Measurements from ENCODE around the gene IFI30.

IFI30 gene

DNA sequence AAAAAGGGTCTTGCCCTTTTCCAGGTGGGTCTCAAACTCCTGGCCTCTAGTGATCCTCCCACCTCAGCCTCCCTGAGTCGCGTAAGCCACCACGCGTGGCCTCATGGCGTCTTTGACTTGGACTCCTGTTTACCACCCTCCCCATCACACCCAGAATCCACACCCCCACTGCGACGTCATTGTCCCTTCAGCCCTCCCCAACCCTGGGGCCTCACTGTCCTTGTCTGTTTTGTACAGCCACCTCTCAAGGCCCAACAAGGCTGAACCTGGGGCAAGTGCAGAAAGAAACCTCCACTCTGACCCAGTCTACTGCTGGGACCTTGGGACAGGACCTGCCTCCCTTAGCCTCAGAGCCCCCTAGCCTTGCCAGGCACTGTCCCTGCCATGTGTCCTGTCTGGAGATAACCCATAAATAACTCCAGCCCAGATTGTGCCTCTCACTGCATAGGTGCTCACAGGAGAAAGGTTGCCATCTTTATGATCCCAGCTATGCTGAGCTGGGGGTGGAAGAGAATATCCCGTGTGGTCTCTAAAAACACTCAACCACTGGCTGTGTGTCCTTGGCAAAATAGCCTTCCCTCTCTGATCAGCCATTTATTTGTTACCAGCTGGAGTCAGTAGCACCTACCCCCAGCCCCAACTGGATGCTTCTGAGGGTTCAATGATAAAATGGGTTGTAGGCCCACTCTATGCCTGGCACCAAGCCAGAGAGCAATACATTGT is 1.8 kb upstream of the IFI30 start:
- DNase-seq: no peak

GRCh38 chr19:18172331-18173053 is 1.1 kb upstream of the IFI30 start:
- DNase-seq: no peak

DNA sequence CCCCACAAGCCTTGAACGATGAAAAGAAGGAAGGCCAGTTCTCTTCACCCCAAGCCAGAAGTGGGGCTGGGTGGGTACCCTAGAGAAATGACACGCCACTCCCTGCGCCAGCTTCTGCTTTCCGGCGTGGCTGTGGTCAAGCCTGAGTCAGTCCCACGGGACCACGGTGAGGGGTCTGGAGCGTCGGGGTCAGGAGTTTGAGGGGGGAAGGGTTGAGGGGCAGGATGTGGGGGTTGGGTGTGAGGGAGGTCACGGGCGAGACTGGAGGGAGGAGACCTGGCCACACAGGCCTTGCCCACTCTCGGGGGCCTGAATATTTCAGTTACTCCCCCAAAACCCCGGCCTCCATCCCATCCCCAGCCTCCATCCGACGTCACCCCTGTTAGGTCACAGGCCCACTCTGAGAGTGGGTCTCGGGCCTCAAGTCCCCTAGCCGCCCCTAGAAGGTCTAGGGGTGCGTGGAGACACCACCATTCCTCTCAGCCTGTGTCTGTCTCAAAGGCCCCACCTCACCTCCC is 500 bp upstream of the IFI30 start:
- DNase-seq: no peak

- no peak for DNase-seq
These were observed 1.4 kb downstream of the IFI30 start for GRCh38 chr19:18174983-18175382.

DNA sequence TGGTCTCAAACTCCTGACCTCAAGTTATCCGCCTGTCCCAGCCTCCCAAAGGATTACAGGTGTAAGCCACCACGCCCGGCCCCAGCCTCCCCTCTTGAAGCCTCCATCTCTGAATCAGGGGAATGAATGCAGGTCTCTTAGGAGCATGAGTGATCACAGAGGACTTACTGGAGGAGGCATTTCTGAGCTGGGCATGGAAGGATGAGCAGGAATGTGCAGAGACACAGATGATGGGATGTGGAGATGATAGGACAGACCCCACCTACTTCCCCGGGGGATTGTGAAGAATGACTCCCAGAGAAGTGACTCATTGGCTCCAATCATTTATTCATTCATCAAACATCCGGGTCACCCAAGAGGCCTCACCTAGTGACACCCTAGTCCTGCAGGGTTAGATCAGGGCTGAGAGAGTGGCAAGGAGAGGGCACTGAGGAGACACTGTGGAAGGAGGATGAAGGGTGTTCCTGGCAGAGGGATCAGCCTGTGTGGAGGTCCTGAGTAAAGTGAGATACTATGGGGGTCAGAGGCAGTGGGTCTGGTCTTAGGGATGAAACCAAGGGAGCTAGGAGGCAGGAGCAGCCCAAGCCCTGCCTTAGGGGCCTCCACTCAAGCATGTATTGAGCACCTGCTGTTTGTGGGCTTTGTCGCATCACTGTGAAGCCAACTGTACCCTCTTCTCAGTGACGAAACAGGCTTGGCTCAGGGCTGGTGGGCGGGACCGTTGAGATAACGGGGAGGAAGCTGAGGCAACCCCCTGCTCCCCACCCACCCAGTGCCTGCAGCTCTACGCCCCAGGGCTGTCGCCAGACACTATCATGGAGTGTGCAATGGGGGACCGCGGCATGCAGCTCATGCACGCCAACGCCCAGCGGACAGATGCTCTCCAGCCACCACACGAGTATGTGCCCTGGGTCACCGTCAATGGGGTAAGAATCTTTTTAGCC is 3.0 kb downstream of the IFI30 start:
- DNase-seq: no peak

GRCh38 chr19:18179957-18180356 is 6.3 kb downstream of the IFI30 start:
- no peak for DNase-seq

DNA sequence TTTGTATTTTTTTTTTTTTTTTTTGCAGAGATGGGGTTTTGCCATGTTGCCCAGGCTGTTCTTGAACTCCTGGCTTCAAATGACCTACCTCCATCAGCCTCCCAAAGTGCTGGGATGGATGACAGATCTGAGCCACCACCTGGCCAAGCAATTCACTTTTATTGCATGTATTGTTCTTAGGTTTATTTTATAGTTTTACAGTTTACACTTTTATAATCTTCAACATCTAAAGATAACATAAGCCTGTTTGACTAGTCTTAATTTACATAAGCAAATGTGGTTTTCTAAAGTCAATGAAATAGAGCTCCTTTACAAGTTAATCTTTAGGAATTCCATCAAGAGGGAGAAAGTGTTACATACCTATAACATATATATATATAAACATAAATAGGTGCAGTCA is 9.9 kb downstream of the IFI30 start:
- no peak for DNase-seq

DNA sequence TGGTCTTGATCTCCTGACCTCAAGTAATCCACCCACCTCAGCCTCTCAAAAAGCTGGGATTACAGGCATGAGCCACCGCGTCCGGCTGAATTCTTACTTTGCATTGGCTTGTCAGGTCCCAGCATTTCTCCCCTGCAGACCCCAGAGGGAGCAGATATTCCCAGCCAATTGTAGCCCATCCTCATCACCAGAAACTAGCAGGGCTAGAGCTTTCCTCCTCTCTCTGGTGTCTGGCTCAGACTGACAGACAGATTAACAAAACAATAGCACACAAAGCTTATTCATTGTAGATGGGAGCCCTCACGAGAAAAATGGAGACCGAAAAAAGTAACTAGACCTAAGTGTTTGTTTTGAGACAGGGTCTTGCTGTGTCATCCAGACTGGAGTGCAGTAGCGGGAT is 11.9 kb downstream of the IFI30 start:
- no peak for DNase-seq

GRCh38 chr19:18190278-18190677 is 16.7 kb downstream of the IFI30 start:
- DNase-seq: no peak

DNA sequence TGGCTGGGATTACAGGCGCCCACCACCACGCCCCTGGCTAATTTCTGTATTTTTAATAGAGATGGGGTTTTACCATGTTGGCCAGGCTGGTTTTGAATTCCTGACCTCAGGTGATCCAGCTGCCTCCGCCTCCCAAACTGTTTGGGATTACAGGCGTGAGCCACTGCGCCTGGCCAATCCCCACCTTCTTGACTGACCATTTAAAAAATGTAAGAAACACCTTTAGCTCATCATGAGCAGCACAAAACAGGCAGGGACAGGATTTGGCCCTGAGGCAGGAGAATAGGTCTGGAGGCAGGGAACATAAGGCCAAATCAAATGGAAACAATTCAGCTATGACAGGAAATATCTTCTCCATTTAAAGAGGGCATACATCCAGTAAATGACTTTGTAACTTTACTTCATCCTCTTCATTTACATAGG is 18.0 kb downstream of the IFI30 start:
- no peak for DNase-seq

DNA sequence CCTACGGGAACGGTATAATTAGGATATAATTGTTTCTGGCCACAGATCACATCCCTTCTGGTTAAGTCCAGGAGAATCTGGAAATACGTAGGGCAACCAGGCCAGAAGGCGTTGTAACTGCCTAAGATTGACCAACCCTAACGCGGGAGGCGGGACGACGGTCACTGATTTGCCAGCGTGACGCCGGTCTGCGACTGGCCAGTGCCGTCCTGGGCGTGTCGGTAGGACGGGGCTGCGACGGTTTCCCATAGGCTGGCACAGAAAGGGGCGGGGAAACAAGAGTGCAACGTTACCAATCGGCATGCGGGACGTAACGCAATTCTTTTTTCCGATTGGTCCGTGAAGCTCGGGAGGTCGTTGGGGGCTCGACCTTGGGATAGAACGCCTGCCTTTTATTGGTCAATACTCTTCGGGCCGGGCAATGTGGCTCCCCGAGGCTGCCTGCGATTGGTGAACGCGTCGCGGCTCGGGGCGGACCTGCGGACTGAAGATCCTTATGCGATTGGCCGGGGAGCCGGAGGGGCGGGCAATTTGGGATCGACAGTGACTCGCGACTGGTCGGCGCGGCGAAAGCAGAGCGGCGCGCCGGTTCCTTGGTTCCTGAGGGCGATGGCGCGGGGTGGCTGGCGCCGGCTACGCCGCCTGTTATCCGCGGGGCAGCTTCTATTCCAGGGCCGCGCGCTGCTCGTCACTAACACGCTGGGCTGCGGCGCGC is 19.2 kb downstream of the IFI30 start, which contains the start of gene MPV17L2:
Gene MPV17L2 (plus strand): TSS at position 546 of the 715 bp plus-strand sequence. CDS start 64 bp downstream, at position 610.
- DNase-seq: peak; percentile 97

DNA sequence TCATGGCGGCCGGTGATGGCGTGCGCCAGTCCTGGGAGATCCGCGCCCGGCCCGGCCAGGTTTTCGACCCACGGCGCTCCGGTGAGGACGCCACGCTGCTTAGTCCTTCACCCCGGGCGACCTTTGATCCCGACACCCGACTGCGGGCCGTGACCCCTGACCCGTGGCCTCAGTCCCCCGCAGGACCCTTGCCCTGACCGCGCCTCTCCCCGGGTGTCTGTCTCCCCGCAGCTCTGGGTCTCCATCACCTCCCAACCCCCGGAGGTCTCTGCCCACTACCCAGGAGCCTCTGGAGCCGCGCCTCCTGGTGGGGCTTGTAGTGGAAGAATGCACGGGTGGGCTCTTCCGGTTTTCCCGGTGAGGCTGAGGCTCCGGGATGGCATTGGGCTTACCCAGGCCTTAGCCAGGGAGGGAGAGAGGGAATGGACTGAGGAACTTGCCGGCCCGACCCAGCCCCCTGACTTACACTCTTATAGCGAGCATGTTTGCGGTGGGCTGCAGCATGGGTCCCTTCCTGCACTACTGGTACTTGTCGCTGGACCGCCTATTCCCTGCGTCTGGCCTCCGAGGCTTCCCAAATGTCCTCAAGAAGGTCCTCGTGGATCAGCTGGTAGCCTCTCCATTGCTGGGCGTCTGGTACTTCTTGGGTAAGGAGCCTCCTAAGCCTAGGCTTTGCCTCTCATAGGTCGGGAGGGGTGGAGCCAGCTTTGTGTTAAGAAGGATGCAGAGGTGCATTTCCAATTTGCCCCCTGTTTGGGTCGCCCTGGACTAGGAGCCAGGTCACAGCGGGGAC is 20.0 kb downstream of the IFI30 start:
- no peak for DNase-seq

DNA sequence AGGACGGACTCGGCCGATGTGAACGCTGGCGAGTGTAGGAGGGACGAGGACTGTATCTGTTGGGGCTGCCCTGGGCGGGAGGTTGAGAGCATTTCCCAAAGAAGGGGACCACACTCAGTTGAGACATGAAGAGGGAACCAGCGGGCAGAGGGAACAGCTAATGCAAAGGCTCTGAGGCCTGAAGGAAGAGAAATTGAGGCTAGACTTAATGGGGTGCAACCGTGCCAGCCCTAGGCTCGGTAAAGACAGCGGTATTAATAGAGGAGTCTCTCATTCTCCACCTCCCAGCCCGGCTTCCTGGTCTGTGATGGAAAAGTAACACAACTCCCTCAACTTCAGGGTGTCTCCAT is 20.5 kb downstream of the IFI30 start:
- DNase-seq: no peak

- DNase-seq: no peak
These were observed 21.1 kb downstream of the IFI30 start for GRCh38 chr19:18194554-18195238.

GRCh38 chr19:18196511-18196845 is 22.9 kb downstream of the IFI30 start:
- DNase-seq: no peak

DNA sequence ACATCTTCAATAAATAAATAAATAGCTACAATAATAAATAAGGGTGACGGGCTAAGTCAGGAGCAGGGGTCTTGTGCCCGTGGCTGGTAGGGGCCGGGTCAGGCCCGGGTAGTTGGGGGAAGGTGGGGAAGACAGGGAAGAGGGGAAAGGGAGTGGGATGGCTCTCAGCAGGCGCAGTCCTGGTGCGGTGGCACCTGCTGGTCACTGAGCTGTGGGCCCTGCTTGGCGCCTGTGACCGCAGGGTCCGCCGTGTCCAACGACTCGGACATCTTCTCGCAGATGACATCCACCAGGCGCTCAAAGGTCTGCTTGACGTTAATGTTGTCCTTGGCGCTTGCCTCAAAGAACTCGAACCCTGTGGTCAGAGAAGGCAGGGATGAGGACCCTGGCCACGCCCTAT is 23.7 kb downstream of the IFI30 start:
- DNase-seq: no peak

GRCh38 chr19:18197941-18198340 is 24.3 kb downstream of the IFI30 start:
- DNase-seq: no peak

- DNase-seq: no peak
These were observed 24.8 kb downstream of the IFI30 start for GRCh38 chr19:18198374-18198773.

DNA sequence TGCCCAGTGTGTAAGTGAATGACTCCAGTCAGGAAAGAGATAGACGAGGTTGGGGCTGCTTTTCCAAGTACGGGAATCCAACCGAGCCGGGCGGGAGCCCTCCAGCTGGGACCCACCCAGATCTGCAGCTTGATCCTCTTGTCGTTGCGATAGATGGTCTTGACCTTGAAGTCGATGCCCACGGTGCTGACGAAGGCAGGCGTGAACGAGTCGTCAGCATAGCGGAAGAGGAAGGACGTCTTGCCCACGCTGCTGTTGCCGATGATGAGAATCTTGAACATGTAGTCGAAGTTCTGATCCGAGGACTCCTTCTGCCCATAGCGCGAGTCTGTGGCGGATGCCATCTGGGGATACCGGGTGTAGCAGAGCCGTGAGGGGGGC is 28.8 kb downstream of the IFI30 start:
- DNase-seq: no peak

- DNase-seq: no peak
These were observed 29.3 kb downstream of the IFI30 start for GRCh38 chr19:18202778-18203407.

DNA sequence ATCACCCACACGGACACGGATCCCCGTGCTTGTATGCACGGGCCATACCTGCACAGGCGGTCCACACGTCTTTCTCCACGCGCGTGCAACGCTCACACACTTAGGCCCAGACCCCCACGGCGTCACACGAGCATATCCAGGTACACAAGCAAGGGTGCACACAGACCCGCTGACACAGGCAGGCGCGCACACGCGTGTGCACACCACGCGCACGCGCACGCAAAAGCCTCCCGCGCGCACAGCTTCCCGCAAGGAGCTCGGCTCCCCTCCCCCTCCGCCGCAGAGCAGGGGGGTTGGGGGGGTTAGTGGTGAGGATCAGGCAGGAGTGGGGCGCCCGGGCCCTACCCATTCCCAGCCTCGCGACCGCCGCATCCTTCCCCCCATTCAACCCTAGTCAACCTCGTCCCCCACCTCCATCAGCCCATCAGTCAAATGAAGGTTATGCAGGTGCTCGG is 29.8 kb downstream of the IFI30 start:
- DNase-seq: no peak
